Activated CD8-positive, alpha-beta memory T cell treated with anti-CD3 and anti-CD28 coated beads, Interleukin-2, amount 50 U/mL, for 48 hours (primary cell): ENCODE measurements around the gene PDLIM3.
"Not testable (repeated sequence)": the region's sequence is repeated elsewhere in the genome, so short reads cannot be mapped to it uniquely, and the experiment has no call there.

Experiments used
- DNase-seq: peaks from one replicate; pipeline ENCODE4 v3.0.0-alpha.2; 2020

PDLIM3 gene

DNA sequence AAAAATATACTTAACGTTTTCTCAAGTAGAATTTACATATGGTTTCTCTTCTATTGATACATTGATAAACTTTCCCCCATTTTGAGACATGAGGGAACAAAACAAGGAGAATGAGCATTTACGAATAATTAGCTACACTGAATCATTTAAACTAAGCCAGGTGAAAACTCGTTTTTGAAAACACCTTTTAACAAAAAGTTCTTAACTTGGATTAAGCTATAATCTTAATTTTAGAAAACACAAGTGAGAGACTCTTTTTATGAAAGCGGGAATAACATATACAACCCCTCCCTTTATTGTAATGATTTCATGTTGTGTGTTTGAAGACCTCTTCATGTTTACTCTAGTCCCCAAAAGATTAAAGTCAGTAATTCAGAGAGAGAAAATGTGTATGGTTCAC lies 20.1 kb downstream of the PDLIM3 start:
- no peak for DNase-seq

DNA sequence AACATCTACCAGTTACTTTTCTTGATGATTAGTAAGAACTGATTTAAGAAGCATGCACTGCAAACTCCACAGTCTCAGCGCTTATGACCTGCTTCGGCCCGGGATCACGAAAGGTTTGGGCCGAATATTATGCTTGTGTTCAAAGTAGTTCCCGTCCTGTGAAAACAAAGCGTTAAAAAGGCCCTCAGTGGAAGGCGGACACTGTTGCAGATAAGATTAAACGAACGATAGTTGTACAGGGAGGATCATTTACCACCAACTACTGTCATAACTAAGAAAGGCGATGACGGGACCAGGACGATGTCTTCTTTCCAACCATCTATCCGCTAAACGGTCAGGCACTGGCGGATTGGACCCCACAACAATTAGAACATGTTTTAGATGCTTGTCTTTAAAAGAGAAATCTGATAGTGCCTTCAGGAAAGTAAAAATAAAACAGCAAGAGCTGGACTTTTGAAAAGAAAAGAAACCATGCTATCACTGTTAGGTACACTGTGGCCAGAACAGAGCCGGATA lies 21.1 kb downstream of the PDLIM3 start:
- DNase-seq, result no peak

DNA sequence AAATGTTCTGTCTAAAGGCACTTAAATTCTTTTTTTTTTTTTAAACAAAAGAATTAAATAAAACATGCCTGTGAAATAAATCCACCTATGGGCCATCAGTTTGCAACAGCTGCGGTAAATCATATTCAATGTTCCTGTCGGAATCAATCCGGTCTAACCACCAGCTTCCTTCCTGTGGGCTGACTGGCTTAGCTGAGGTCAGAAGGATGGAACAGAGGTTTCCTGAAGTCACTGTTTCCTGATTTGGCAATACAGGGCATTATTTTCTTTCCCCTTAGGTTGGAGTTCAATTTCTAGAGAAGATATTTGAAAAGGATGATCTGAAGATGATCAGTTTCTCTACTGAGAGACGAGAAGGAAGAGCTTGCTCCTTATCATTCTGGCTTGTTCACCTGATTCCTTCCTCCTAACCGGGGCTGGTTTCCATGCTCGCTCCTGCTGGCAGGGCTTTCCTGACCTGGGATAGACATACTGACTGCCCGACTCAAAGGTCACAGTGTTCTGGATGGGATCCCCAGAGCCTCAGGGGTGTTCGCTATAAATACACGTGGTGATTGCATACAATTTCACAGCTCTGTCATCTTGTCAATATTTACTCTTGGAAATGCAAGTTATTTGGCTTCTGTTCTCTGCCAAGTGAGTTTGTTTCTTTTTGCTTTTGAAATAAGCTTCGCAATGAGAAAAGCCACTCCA lies 21.7 kb downstream of the PDLIM3 start:
- no peak for DNase-seq

GRCh38 chr4:185512516-185512915 lies 22.8 kb downstream of the PDLIM3 start:
- DNase-seq, result no peak

DNA sequence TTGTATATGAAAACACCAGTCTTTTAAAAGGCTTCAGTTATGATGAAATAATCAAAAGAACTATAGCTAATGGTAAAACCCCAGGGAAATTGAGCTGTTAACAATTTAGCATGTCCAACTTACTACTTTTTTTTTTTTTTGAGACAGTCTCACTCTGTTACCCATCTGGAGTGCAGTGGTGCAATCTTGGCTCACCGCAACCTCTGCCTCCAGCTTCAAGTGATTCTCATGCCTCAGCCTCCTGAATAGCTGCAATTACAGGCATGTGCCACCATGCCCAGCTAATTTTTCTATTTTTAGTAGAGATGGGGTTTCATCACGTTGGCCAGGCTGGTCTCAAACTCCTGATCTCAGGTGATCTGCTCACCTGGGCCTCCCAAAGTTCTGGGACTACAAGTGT lies 24.1 kb downstream of the PDLIM3 start:
- not testable (repeated sequence) for DNase-seq

- DNase-seq, result no peak
Measured at GRCh38 chr4:185510806-185511205, 24.5 kb downstream of the PDLIM3 start.

GRCh38 chr4:185508181-185508580 lies 27.1 kb downstream of the PDLIM3 start:
- DNase-seq, result no peak

DNA sequence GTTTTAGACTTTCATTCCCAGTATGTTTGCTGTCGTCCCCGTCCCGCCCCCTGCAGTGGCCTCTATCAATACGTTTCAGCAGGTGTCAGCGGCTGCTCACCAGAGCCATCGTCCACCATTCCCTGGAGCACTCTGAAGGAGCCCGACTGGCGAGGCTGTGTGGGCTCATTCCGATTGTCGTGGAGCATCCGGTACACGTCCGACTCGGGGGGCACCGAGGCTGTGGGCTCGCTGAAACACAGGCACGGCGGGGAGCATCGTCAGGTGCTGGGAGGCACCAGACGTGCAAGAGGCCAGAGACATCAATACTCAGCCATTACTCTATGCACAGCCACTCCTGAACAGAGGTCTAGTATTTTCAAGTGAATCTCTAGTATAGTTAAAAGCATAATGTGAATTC lies 28.9 kb downstream of the PDLIM3 start:
- no peak for DNase-seq

- DNase-seq, result no peak
Measured at GRCh38 chr4:185504098-185505047, 30.9 kb downstream of the PDLIM3 start.

DNA sequence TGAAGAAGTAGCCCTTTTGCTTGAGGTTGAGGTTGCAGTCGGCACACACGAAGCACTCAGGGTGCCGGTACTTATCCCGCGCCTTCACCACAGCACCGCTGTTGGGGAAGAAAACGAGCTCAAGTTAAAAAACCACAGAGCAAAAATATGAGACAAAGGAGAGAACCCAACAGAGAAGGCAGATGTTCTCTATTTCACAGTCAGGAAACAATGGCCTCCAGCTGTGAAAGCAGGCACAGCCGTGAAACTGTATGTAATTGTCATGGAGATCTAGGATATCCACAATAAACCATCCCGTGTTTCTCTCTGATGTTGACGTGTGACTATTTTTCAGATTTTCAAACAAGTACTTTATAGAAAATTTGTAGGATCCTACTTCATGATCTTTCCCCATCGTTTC lies 32.9 kb downstream of the PDLIM3 start:
- DNase-seq, result no peak

DNA sequence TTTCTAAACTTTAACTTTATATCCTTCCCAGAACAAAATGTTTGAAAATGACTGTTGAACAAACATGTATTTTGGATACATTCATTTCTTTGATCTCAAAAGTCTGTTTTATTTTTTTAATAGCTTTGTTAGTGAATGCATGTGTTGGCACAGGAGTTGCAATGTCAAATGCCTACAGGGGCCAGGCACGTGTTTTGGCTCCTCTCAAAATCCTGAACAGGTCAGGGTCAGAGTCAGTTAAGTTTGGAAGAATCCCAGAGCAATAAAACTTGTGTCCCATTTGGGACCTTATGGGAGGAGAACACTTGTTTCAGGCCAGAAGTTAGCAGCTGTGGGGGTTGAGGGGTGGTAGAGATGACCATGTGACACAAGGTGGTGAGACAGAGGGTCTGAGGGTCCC lies 34.7 kb downstream of the PDLIM3 start:
- no peak for DNase-seq

GRCh38 chr4:185500035-185500434 lies 35.3 kb downstream of the PDLIM3 start:
- DNase-seq, result no peak

DNA sequence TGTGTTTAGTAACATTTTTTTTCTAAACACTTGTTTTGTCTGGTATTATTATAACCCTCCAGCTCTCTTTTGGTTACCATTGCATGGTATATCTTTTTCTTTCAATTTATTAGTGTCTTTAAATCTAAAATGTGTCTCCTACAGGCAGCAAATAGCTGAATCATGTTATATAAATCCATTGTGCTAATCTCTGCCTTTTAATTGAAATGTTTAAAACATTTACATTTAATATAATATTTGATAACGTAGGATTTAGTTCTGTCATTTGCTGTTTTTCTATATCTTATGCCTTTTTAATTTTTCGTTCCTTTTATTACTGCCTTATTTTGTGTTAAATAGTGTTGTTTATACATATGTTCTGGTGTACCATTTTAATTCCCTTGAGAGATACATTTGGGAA lies 46.7 kb downstream of the PDLIM3 start:
- DNase-seq, result no peak

GRCh38 chr4:185481401-185481800 lies 53.9 kb downstream of the PDLIM3 start:
- DNase-seq, result no peak

- DNase-seq, result no peak
Measured at GRCh38 chr4:185480016-185480732, 55.1 kb downstream of the PDLIM3 start.

DNA sequence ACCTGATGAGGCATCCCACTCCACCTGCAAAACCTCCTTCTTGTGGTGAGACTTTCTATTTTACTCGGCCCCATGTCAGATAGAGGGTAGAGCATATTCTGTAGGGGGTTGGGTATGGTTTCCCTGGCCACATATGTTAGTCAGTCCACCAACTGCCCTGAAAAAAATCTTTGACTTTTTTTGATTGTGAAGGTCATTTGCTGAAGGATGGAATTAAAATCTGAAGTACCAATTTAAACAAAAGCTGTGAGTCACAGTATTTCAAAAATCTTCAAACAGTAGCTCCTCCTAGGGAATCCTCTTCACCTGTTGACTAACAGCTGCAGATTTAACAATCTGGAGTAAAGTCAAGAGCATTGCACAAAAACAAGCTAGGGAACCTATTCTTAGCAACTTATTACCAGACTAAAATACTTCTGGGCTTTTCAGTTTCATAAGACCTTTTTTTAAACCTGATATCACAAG lies 55.8 kb downstream of the PDLIM3 start:
- no peak for DNase-seq

GRCh38 chr4:185473247-185473646 lies 62.1 kb downstream of the PDLIM3 start:
- no peak for DNase-seq

DNA sequence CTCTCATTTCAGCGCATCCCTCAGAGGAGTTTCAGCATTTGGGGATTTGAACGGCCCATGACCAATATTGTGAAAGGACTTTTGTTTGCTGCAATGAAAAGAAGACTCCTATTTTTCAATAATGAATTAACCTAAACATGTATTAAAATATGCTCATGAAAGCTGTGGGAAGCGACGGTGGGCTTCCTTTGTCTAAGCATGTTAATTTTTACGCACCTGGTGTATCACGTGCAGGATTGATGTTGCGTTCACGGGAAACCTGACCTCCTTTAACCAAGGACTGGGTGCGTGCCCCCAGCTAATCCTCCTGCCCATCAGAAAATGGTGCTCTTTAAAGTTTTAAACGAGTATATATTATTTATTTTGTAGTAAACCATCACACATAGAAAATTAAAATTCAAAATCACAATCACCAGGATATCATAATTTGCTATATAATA lies 63.2 kb downstream of the PDLIM3 start:
- no peak for DNase-seq

GRCh38 chr4:185471235-185472102 lies 63.8 kb downstream of the PDLIM3 start, which contains the start of gene CCDC110:
Gene CCDC110 (minus strand): TSS chr4:185471733. CDS start chr4:185471683, 50 bp downstream.
- peak; percentile 92 for DNase-seq

DNA sequence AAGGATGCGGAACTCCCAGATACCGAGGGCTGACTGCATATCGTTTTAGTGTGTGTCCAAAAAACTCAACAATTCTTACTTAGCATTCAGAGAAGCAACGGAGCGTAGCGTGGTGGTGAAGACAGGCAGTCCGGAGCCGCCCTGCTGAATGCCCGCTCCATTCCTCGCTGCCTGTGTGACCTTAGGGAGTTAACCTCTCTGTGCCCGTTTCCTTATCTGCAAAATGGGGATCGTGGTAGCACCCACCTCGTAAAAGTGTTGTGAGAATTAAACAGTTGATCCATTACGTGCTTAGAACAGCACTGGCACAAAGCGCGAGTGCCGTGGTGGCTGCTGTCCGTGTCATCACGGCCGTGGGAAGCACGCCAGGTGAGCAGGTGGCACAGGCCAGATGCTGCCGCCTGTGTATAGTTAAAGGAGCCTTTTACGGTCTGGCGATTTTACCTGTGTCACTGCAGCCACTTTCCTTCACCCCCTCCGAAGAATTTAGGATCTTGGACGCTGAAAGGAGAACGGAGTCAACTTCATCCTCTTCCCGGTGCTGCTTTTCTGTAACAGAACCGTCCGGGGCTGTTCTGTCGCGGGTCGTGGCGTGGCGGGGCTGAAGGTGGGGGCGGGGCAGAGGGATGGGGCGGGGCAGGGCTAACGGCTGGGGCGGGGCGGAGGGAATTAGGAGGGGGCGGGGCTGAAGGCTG lies 64.7 kb downstream of the PDLIM3 start:
- no peak for DNase-seq

GRCh38 chr4:185469580-185470154 lies 65.6 kb downstream of the PDLIM3 start:
- no peak for DNase-seq
